ENCODE results near the gene CASS4. TPM values are rescaled to one million over a fixed set of nuclear protein-coding genes. Genes with fewer than 3 reads are reported as not detected.

Gene CASS4
- total RNA-seq, 1 experiment from 2014 or later = 0.17 TPM

DNA sequence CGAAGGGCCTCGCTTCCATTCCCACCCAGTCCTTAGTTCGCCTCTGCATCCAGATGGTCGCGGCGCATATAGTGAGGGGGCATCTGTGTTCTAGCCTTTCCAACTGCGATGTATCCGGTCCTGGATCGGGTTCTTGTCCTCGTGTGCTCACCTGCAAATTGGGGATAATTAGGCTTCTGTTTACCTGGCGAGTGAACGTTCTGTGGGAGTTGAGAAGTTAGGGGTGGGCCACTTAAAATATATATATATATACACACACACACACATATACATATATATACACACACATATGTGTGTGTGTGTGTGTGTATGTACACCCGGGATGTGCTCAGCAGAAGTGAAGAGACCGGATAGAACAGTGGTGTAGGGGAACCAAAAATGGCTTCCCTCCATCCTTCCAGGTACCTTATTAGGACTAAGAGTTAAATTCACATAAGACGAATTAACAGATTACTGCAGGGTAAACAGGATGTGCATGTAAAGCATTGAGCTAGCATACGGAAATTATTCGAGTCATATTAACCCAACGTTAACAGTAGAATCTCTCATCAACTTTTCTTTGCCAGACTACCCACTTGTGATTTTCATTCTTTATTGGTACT is 19.1 kb upstream of the CASS4 start:
- TF ChIP-seq, protein P1, sequence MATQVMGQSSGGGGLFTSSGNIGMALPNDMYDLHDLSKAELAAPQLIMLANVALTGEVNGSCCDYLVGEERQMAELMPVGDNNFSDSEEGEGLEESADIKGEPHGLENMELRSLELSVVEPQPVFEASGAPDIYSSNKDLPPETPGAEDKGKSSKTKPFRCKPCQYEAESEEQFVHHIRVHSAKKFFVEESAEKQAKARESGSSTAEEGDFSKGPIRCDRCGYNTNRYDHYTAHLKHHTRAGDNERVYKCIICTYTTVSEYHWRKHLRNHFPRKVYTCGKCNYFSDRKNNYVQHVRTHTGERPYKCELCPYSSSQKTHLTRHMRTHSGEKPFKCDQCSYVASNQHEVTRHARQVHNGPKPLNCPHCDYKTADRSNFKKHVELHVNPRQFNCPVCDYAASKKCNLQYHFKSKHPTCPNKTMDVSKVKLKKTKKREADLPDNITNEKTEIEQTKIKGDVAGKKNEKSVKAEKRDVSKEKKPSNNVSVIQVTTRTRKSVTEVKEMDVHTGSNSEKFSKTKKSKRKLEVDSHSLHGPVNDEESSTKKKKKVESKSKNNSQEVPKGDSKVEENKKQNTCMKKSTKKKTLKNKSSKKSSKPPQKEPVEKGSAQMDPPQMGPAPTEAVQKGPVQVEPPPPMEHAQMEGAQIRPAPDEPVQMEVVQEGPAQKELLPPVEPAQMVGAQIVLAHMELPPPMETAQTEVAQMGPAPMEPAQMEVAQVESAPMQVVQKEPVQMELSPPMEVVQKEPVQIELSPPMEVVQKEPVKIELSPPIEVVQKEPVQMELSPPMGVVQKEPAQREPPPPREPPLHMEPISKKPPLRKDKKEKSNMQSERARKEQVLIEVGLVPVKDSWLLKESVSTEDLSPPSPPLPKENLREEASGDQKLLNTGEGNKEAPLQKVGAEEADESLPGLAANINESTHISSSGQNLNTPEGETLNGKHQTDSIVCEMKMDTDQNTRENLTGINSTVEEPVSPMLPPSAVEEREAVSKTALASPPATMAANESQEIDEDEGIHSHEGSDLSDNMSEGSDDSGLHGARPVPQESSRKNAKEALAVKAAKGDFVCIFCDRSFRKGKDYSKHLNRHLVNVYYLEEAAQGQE (IDR thresholded peaks at IDR 0.05; ENCODE audit: low read depth) = no peak
- TF ChIP-seq ZNF274 (IDR thresholded peaks at IDR 0.05; ENCODE audit: low read depth, low read length) (no peak), ELF1 (IDR thresholded peaks at IDR 0.05; ENCODE audit: borderline replicate concordance, low read depth) (no peak), ZFX (IDR thresholded peaks at IDR 0.05) (peak; percentile 20), POLR2A (IDR thresholded peaks at IDR 0.05; ENCODE audit: borderline replicate concordance, extremely low read depth, insufficient read depth, insufficient read length) (no peak), EZH2phosphoT487 (IDR thresholded peaks at IDR 0.05; ENCODE audit: borderline replicate concordance) (no peak), SRF (IDR thresholded peaks at IDR 0.05; ENCODE audit: low read depth) (no peak), POLR2AphosphoS5 (IDR thresholded peaks at IDR 0.05; ENCODE audit: low read depth, low read length) (no peak), TCF7L2 (IDR thresholded peaks at IDR 0.05; ENCODE audit: borderline replicate concordance, extremely low read depth, insufficient read depth, insufficient read length) (no peak)
- RAD21 ChIA-PET (ENCODE audit: low non-redundant PET in 1 of 2, low total read pairs in 2 of 2, uncharacterized antibody in 2 of 2, unreplicated experiment in 2 of 2) = no interaction called here
- ATAC-seq (no peak; the same call in 1 of the 2 replicates), DNase-seq (ENCODE audit: low read depth, low spot score) (no peak)
- no peaks in the 10 kb centered on the region for H3K27me3 ChIP-seq (ENCODE audit: insufficient read depth, low read length)
- no peaks in the 10 kb centered on the region for H3K9me2 ChIP-seq (ENCODE audit: insufficient read depth)
- H3K36me3 ChIP-seq (ENCODE audit: control insufficient read depth in 1 of 2, insufficient read depth in 2 of 2, low read length in 2 of 2) = peaks cover 34 to 40% of the 10 kb centered on the region in 2 experiments
- peaks cover 97% of the 10 kb centered on the region for H3K79me2 ChIP-seq (ENCODE audit: insufficient read depth, low read length)
- H3K4me2 ChIP-seq (ENCODE audit: low read length) = peak overlapping the region; percentile 89
- H3K27ac ChIP-seq (ENCODE audit: low read depth, low read length) = peak overlapping the region; percentile 96
- H3K9me3 ChIP-seq (ENCODE audit: control insufficient read depth in 1 of 2, insufficient read depth in 1 of 2, low read depth in 1 of 2, low read length in 2 of 2) = no peaks in the 10 kb centered on the region
- CTCF ChIA-PET = no interaction called here
- peak overlapping the region; percentile 100 for H3K9ac ChIP-seq (ENCODE audit: low read length)
- no TSS peak for BruUV-seq (replicated peaks)
- peaks cover 11 to 16% of the 10 kb centered on the region in 2 experiments; a peak in 3 of 4 replicates for H3K4me1 ChIP-seq (ENCODE audit: control insufficient read depth in 1 of 2, insufficient read depth in 2 of 2, low read length in 2 of 2)
- intact Hi-C loops (cut with micrococcal nuclease) = loop anchor here (5.0 kb wide), 2 partner anchors 74 to 959 kb away; partner anchors contain the start of genes RAE1 and RTF2
- H4K20me1 ChIP-seq (ENCODE audit: insufficient read depth) = no peaks in the 10 kb centered on the region
- peak overlapping the region; percentile 87 to 98 for H3K4me3 ChIP-seq (replicated peaks in 1 of 2; ENCODE audit: low read depth in 1 of 2, low read length in 2 of 2)
- H2AFZ ChIP-seq (ENCODE audit: low read depth, low read length, poor library complexity, severe bottlenecking) = no peak overlapping the region
- POLR2A ChIA-PET = interaction anchor here (1.5 kb wide), 2 partner anchors 12 to 34 kb away, joined by 5 to 8 read pairs; partner anchors contain the start of gene FAM210B

All from HCT116 (cell line).